ENCODE results near the gene HOXB2. TPM values are rescaled to one million over a fixed set of nuclear protein-coding genes. Genes with fewer than 3 reads are reported as not detected.

The HOXB2 gene
- total RNA-seq, 2 experiments from 2014 or later: 4.8 to 4.9 TPM

DNA sequence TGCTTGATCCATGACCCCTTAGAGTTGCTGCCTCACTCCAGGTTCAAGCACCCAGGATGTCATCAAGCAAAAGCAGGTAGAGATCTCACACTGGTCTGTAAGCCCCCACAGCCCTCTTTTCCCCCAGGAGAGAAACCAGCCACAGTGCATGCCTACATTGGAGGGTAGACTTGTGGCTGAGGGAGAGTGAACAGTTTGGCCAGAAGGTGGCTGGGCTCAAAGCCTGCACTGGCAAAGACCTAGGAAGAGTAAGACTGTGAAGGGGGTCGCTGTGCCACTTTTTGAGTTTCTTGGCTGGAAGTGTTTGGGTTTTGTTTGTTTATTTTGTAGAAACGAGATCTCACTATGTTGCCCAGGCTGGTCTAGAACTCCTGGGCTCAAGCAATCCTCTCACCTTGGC, 42.6 kb downstream of the HOXB2 start:
- DNase-seq (no peak), ATAC-seq (ENCODE audit: poor library complexity) (no peak)
- no peak overlapping the region for H3K27ac Mint-ChIP-seq
- Histone ChIP-seq H3K4me3 (ENCODE audit: low read length) (no peak overlapping the region), H3K27me3 (ENCODE audit: control insufficient read depth in 1 of 2, insufficient read depth in 2 of 2, low read length in 2 of 2) (no peaks in the 10 kb centered on the region), H3K9me3 (ENCODE audit: control insufficient read depth in 1 of 2, insufficient read depth in 1 of 2, low read length in 2 of 2) (no peaks in the 10 kb centered on the region), H3K27ac (ENCODE audit: low read depth in 1 of 2, low read length in 2 of 2) (no peak overlapping the region), H3K4me1 (ENCODE audit: insufficient read depth, low read length) (no peaks in the 10 kb centered on the region), H3K36me3 (ENCODE audit: insufficient read depth, low read length) (no peaks in the 10 kb centered on the region)
- H3K36me3 Mint-ChIP-seq (ENCODE audit: low read depth): no peaks in the 10 kb centered on the region
- peaks cover 32% of the 10 kb centered on the region for H3K27me3 Mint-ChIP-seq
- intact Hi-C loops (cut with DNase I, micrococcal nuclease): no loop called here
- H3K4me3 Mint-ChIP-seq: no peak overlapping the region
- POLR2A ChIA-PET: no interaction called here
- TF ChIP-seq, protein P1, sequence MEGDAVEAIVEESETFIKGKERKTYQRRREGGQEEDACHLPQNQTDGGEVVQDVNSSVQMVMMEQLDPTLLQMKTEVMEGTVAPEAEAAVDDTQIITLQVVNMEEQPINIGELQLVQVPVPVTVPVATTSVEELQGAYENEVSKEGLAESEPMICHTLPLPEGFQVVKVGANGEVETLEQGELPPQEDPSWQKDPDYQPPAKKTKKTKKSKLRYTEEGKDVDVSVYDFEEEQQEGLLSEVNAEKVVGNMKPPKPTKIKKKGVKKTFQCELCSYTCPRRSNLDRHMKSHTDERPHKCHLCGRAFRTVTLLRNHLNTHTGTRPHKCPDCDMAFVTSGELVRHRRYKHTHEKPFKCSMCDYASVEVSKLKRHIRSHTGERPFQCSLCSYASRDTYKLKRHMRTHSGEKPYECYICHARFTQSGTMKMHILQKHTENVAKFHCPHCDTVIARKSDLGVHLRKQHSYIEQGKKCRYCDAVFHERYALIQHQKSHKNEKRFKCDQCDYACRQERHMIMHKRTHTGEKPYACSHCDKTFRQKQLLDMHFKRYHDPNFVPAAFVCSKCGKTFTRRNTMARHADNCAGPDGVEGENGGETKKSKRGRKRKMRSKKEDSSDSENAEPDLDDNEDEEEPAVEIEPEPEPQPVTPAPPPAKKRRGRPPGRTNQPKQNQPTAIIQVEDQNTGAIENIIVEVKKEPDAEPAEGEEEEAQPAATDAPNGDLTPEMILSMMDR (IDR thresholded peaks at IDR 0.05): no peak
- no peaks in the 10 kb centered on the region for H3K9me3 Mint-ChIP-seq
- CTCF ChIA-PET: interaction anchor here (2.3 kb wide), 1 partner anchor 10 kb away, joined by 11 read pairs; no protein-coding TSS in a partner anchor
- no peaks in the 10 kb centered on the region for H3K4me1 Mint-ChIP-seq (ENCODE audit: low read depth)

GRCh38 chr17:48500435-48501426, 44.2 kb downstream of the HOXB2 start:
- Histone ChIP-seq H3K27me3 (ENCODE audit: control insufficient read depth in 1 of 2, insufficient read depth in 2 of 2, low read length in 2 of 2) (no peaks in the 10 kb centered on the region), H3K36me3 (ENCODE audit: insufficient read depth, low read length) (no peaks in the 10 kb centered on the region), H3K4me3 (ENCODE audit: low read length) (no peak overlapping the region), H3K4me1 (ENCODE audit: insufficient read depth, low read length) (no peaks in the 10 kb centered on the region), H3K9me3 (ENCODE audit: control insufficient read depth in 1 of 2, insufficient read depth in 1 of 2, low read length in 2 of 2) (no peaks in the 10 kb centered on the region), H3K27ac (ENCODE audit: low read depth in 1 of 2, low read length in 2 of 2) (no peak overlapping the region)
- ATAC-seq (ENCODE audit: poor library complexity) (no peak), DNase-seq (peak in 3 of 14 experiments; percentile 14 to 31 (median 31))
- TF ChIP-seq, protein P1 (IDR thresholded peaks at IDR 0.05): no peak
- no peaks in the 10 kb centered on the region for H3K4me1 Mint-ChIP-seq (ENCODE audit: low read depth)
- ChIA-PET CTCF (interaction anchor here (1.0 to 2.3 kb wide), 4 partner anchors 8 to 149 kb away, joined by 5 to 11 read pairs (median 6); no protein-coding TSS in a partner anchor), POLR2A (interaction anchor here (0.6 kb wide), 1 partner anchor 170 kb away, joined by 3 read pairs; no protein-coding TSS in a partner anchor)
- no peaks in the 10 kb centered on the region for H3K9me3 Mint-ChIP-seq
- H3K4me3 Mint-ChIP-seq: no peak overlapping the region
- H3K27ac Mint-ChIP-seq: no peak overlapping the region
- H3K36me3 Mint-ChIP-seq (ENCODE audit: low read depth): no peaks in the 10 kb centered on the region
- H3K27me3 Mint-ChIP-seq: peaks cover 32% of the 10 kb centered on the region
- intact Hi-C loops (cut with DNase I, micrococcal nuclease): loop anchor here in 1 of 2 experiments (1.0 kb wide), 1 partner anchor 13 kb away; no protein-coding TSS in a partner anchor

DNA sequence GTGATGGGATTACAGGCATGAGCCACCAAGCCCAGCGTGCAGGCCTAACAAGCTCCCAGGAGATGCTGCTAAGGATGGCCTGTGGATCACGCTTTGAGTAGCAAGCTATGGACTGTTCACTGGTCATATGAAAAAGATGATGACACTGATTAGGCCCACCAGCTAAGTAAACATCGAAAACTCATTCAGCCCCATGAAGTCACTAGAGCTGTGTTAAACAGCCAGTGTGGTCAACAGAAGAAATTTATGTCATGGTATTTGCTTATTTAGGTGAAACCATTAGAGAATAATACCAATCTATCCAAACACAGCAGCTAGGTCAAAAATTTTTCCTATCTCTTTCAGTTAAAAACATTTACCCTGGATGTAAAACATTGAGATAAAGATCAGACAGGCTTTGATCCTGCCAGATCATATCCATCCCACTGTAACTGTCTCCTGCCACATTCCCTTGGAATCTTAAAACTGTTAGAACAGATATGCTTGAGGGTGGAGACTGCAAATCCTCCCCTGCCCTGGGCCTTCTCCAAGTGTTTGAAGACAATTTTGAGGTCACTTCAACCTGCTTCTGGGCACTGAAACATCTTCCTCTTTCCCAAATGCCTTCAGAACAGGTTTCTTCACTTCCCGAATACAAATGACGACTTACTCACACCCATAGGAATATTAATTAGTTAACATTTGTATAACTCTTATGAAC, 45.0 kb downstream of the HOXB2 start:
- no peak overlapping the region for H3K27ac ChIP-seq (ENCODE audit: low read depth in 1 of 2, low read length in 2 of 2)
- POLR2A ChIA-PET: no interaction called here
- H3K36me3 ChIP-seq (ENCODE audit: insufficient read depth, low read length): no peaks in the 10 kb centered on the region
- Mint-ChIP-seq H3K9me3 (no peaks in the 10 kb centered on the region), H3K36me3 (ENCODE audit: low read depth) (no peaks in the 10 kb centered on the region), H3K4me3 (no peak overlapping the region), H3K27me3 (peaks cover 28% of the 10 kb centered on the region), H3K4me1 (ENCODE audit: low read depth) (no peaks in the 10 kb centered on the region), H3K27ac (no peak overlapping the region)
- intact Hi-C loops (cut with DNase I, micrococcal nuclease): loop anchor here in 1 of 2 experiments (2.0 kb wide), 1 partner anchor 17 kb away; no protein-coding TSS in a partner anchor
- no peaks in the 10 kb centered on the region for H3K4me1 ChIP-seq (ENCODE audit: insufficient read depth, low read length)
- TF ChIP-seq, protein P1 (IDR thresholded peaks at IDR 0.05): no peak
- H3K4me3 ChIP-seq (ENCODE audit: low read length): no peak overlapping the region
- H3K27me3 ChIP-seq (ENCODE audit: control insufficient read depth in 1 of 2, insufficient read depth in 2 of 2, low read length in 2 of 2): no peaks in the 10 kb centered on the region
- ATAC-seq (ENCODE audit: poor library complexity) (no peak), DNase-seq (no peak)
- H3K9me3 ChIP-seq (ENCODE audit: control insufficient read depth in 1 of 2, insufficient read depth in 1 of 2, low read length in 2 of 2): no peaks in the 10 kb centered on the region
- CTCF ChIA-PET: interaction anchor here (0.5 to 1.8 kb wide), 4 partner anchors 83 to 173 kb away, joined by 3 to 6 read pairs (median 4); no protein-coding TSS in a partner anchor

Data from CD4-positive, alpha-beta T cell (primary cell).